HG02763 (cell line): ENCODE data around the gene POTEB.
"Not testable (repeated sequence)": the region's sequence is repeated elsewhere in the genome, so short reads cannot be mapped to it uniquely, and the experiment has no call there.

ENCODE experiments used
- ATAC-seq: cut with Tn5 transposase; IDR thresholded peaks from one replicate; pipeline ENCODE4 v1.9.1; 2021; ENCODE audit warnings: mild to moderate bottlenecking, moderate library complexity; ENCODE audit not compliant: unreplicated experiment

POTEB gene

GRCh38 chr15:21877635-21878034 is at the start of gene POTEB:
TSS of gene POTEB (minus strand) at chr15:21877735. CDS start at chr15:21877246, 489 bp downstream.
- not testable (repeated sequence) for ATAC-seq

GRCh38 chr15:21890955-21891354 is 13.4 kb upstream of the POTEB start:
- ATAC-seq = not testable (repeated sequence)

DNA sequence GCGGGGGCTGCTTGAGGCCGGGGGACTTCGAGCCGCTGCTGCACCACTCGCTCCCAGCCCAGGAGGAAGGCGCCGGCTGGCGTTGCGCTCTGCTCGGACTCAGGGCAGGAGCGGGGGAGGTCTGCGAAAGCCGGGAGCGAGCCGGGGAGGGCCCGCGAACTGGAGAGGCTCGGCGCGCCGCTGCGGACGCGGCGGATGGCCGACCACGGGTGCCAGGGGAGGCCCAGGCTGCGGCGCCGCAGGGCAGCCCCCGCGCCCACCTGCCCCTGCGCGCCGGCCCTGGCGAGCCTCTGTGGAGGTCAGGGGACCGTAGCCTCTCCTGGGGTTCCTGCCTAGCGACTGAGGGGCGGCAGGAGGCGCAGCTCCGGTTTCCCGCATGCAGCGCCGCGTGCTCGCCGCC is 12.0 kb upstream of the POTEB start:
- not testable (repeated sequence) for ATAC-seq

GRCh38 chr15:21838831-21839230 is 38.7 kb downstream of the POTEB start:
- not testable (repeated sequence) for ATAC-seq
